MCF 10A (cell line): ENCODE results near the gene TOB2. TPM values are rescaled to one million over a fixed set of nuclear protein-coding genes. Genes with fewer than 3 reads are reported as not detected.

Experiments
- Bru-seq: library from RNA; stranded (reverse); fragments of 400-500 nt; gene quantifications from one replicate; lab custom pipeline; 2021; lab: Mats Ljungman, UMichigan
- BruChase-seq, 2 experiments: library from RNA; stranded (reverse); fragments of 400-500 nt; gene quantifications; one replicate each; lab custom pipeline; 2021; lab: Mats Ljungman, UMichigan
- BruUV-seq: library from RNA; stranded (reverse); fragments of 400-500 nt; replicated peaks from 2 replicates; lab custom pipeline; 2021; lab: Mats Ljungman, UMichigan
- CTCF ChIA-PET: fragments of 300-600 bp; sonication (Branson Sonifier 250); formaldehyde crosslinking; extraction: SDS; loops from one replicate; lab custom pipeline; 2021; ENCODE audit warnings: antibody characterized with exemption, inconsistent platforms; lab: Yijun Ruan, JAX
- POLR2A ChIA-PET: fragments of 300-600, 350-650 bp; sonication (Branson Sonifier 250); formaldehyde crosslinking; extraction: SDS; loops from one replicate; lab custom pipeline; 2020; ENCODE audit warnings: antibody characterized with exemption, inconsistent platforms; lab: Yijun Ruan, JAX
- DNase-seq: peaks from one replicate; pipeline ENCODE4 v3.0.0-alpha.2; 2018; ENCODE audit not compliant: unreplicated experiment
- H3K27ac Mint-ChIP-seq: one replicate; pipeline ENCODE4 v1.8.0; 2022; ENCODE audit warnings: mild to moderate bottlenecking, low read depth, mixed read lengths; ENCODE audit not compliant: unreplicated experiment
- H3K27me3 Mint-ChIP-seq: one replicate; pipeline ENCODE4 v1.8.0; 2022; ENCODE audit warnings: mixed read lengths; ENCODE audit not compliant: insufficient read depth, unreplicated experiment
- H3K36me3 Mint-ChIP-seq: one replicate; pipeline ENCODE4 v1.8.0; 2022; ENCODE audit warnings: mild to moderate bottlenecking, moderate library complexity, mixed read lengths; ENCODE audit not compliant: insufficient read depth, unreplicated experiment
- H3K4me1 Mint-ChIP-seq: one replicate; pipeline ENCODE4 v1.8.0; 2022; ENCODE audit warnings: mixed read lengths; ENCODE audit not compliant: insufficient read depth, unreplicated experiment
- H3K4me3 Mint-ChIP-seq: one replicate; pipeline ENCODE4 v1.8.0; 2022; ENCODE audit warnings: mild to moderate bottlenecking, moderate library complexity, mixed read lengths; ENCODE audit not compliant: unreplicated experiment
- H3K9me3 Mint-ChIP-seq: one replicate; pipeline ENCODE4 v1.8.0; 2022; ENCODE audit warnings: mixed read lengths; ENCODE audit not compliant: unreplicated experiment
- intact Hi-C: fragments of 100-400 bp; cut with micrococcal nuclease; formaldehyde crosslinking; loops from 2 replicates; pipeline ENCODE4 v1.14.1; 2022
- long read RNA-seq: library from polyadenylated mRNA; stranded (forward); transcript quantifications from one replicate; pipeline ENCODE4 v2.0.0, GENCODE V29; 2022
- total RNA-seq: library from RNA; stranded (reverse); gene quantifications from 2 replicates; pipeline ENCODE4 v1.2.3, GENCODE V29; 2022
- TF ChIP-seq, protein P1 (sequence below): fragments of 200-600 bp; IDR thresholded peaks from one replicate; pipeline ENCODE4 v1.8.0; 2022; ENCODE audit warnings: antibody characterized with exemption, mild to moderate bottlenecking; ENCODE audit not compliant: unreplicated experiment

The TOB2 gene, protein sequence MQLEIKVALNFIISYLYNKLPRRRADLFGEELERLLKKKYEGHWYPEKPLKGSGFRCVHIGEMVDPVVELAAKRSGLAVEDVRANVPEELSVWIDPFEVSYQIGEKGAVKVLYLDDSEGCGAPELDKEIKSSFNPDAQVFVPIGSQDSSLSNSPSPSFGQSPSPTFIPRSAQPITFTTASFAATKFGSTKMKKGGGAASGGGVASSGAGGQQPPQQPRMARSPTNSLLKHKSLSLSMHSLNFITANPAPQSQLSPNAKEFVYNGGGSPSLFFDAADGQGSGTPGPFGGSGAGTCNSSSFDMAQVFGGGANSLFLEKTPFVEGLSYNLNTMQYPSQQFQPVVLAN
- total RNA-seq: 25.4 and 26.9 TPM in 2 replicates
- percentile 74 among the genes with signal in this experiment for Bru-seq, nascent RNA
- BruChase-seq, experiment 1, labeled RNA remaining after a 6-hour chase: percentile 58 among the genes with signal in this experiment
- percentile 93 among the genes with signal in this experiment for BruChase-seq, experiment 2, labeled RNA remaining after a 2-hour chase
- long read RNA-seq, full-length matches to known transcripts: 21 of 34 reads
- long read RNA-seq, partial matches to known transcripts: 1 of 34 reads
- long read RNA-seq, other reads (novel, unspliced or antisense): 12 of 34 reads

DNA sequence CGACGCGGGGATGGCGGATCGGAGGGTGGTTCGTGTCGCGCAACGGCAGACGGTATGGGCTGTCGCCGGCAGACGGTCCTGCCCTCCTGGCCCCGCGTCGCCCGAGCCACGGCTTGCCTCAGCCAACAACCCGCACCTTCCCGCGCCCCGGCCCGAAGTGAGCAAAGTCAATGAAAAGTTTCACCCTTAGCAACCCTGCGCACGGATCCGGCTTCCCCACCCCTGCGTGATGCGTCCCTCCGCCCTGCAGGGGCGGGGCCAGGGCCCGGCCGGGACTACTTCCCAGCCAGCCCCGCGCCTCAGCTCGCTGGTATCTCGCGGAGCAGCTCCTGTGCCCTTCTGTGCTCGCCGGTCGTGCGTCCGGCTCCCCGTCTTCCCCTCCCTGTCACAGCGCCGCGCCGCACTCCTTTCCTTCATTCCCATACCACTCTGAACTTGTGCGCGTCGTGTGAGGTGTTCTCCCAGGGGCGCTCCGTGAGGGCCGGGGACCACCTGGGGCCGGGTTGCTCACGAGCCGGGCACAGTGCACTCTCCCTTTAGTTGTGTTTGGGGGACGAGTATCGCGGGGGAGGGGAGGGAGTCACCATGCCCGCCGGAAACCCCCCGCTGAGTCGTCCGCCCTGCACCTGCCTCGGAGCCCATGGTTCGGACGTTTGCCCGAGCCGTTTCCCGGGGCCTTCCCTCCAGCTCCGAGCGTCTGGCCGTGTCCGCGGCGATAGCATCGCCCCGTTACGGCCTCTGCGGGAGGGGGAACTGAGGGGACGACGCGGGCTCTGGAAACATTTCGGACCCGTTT, at the start of gene TOB2:
Gene TOB2 (minus strand): TSS at position 163 of the 796 bp plus-strand sequence. CDS start 9,456 bp downstream, outside the sequence.
- ChIA-PET POLR2A (interaction anchor here (0.6 to 9.4 kb wide), 33 partner anchors 14 to 1334 kb away, joined by 3 to 302 read pairs (median 4); partner anchors contain the start of genes ACO2, DESI1, PHF5A and PMM1), CTCF (interaction anchor here (0.5 to 1.7 kb wide), 7 partner anchors 45 to 920 kb away, joined by 3 to 9 read pairs (median 3); no protein-coding TSS in a partner anchor)
- Mint-ChIP-seq H3K36me3 (peaks cover 45% of the 10 kb centered on the region), H3K27ac (peak within 1 kb of the TSS; percentile 97), H3K4me1 (peaks cover 11% of the 10 kb centered on the region), H3K9me3 (no peaks in the 10 kb centered on the region), H3K27me3 (no peaks in the 10 kb centered on the region), H3K4me3 (peak within 1 kb of the TSS; percentile 96)
- intact Hi-C loops: no loop called here
- peak; percentile 94 for DNase-seq
- BruUV-seq: TSS peak; percentile 67
- TF ChIP-seq, protein P1, sequence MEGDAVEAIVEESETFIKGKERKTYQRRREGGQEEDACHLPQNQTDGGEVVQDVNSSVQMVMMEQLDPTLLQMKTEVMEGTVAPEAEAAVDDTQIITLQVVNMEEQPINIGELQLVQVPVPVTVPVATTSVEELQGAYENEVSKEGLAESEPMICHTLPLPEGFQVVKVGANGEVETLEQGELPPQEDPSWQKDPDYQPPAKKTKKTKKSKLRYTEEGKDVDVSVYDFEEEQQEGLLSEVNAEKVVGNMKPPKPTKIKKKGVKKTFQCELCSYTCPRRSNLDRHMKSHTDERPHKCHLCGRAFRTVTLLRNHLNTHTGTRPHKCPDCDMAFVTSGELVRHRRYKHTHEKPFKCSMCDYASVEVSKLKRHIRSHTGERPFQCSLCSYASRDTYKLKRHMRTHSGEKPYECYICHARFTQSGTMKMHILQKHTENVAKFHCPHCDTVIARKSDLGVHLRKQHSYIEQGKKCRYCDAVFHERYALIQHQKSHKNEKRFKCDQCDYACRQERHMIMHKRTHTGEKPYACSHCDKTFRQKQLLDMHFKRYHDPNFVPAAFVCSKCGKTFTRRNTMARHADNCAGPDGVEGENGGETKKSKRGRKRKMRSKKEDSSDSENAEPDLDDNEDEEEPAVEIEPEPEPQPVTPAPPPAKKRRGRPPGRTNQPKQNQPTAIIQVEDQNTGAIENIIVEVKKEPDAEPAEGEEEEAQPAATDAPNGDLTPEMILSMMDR: no peak

DNA sequence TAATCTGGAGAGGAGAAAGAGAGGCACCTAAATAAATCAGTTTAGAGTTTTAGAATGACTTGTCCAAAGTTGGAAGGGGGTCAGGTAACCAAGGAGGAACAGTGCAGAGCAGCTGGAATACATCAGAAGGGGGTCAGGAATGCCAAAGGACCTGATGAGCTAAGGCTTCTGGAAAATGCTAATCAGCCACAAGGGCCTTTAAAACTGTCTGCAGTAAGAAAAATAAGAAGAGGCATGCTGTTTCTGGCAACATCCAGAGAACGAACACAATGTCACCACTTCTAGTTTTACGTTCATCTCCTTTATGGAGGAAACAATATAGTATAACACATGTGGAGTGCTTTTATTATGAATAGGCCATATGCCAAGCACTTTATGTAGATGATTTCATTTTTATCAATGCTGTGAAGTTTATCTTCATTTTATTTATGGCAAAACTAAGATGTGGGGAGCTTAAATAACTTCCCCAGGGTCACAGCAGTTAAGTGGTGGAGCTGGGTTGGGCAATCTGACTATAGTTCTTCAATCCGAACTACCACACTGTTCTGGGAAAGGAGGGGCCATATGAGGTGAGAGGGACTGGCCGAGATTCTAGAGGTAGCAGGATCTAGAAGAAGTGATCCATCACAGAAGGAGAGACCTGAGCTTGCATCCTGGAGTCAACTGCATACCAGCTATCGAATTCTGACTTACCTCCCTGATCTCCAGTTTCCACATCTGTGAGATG, 44.9 kb upstream of the TOB2 start:
- CTCF ChIA-PET: interaction anchor here (0.8 to 1.5 kb wide), 3 partner anchors 26 to 88 kb away, joined by 3 to 5 read pairs (median 3); no protein-coding TSS in a partner anchor
- no peak overlapping the region for H3K4me3 Mint-ChIP-seq

DNA sequence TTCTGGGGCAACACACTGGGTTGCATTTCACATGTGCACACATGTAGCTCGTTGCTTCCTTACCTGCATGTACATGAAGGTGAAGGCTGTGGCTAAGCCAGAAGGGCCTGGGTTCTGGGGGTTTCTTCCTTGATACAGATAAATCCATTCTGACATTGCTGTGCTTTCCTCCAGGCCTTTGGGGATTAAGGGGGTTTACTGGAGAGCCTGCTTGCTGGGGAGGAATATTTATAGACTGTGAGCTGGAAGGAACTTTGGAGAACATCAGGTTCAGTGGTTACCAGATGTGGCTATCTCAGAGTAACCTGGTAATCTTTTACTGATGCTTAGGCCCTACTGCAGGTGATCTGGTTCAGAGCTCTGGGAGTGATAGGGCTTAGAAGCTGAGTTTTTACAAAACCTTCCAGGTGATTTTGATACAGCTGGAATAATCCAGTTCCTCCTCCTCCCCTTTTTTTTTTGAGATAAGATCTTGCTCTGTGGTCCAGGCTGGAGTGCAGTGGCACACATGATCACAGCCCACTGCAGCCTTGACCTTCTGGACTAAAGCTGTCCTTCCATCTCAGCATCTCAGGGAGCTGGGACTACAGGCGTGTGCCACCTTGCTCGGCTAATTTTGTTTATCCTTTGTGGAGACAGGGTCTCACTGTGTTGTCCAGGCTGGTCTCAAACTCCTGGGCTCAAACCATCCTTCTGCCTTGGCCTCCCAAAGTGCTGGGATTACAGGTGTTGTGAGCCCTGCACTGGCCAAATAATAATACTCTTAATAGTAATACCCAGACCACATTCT, 42.2 kb upstream of the TOB2 start:
- TF ChIP-seq, protein P1: no peak
- peaks cover 18% of the 10 kb centered on the region for H3K36me3 Mint-ChIP-seq
- no peak for DNase-seq
- H3K4me1 Mint-ChIP-seq: peaks cover 22% of the 10 kb centered on the region
- BruUV-seq: no TSS peak
- ChIA-PET POLR2A (interaction anchor here (1.0 to 1.2 kb wide), 2 partner anchors 14 to 20 kb away, joined by 3 to 7 read pairs; partner anchors contain the start of genes ACO2 and PHF5A), CTCF (interaction anchor here (0.6 to 1.9 kb wide), 4 partner anchors 11 to 85 kb away, joined by 3 to 7 read pairs (median 4); no protein-coding TSS in a partner anchor)
- intact Hi-C loops: no loop called here
- no peak overlapping the region for H3K4me3 Mint-ChIP-seq
- no peak overlapping the region for H3K27ac Mint-ChIP-seq
- no peaks in the 10 kb centered on the region for H3K27me3 Mint-ChIP-seq
- no peaks in the 10 kb centered on the region for H3K9me3 Mint-ChIP-seq

More for the DNA sequence above, 44.9 kb upstream of the TOB2 start:
- no peak for DNase-seq
- Mint-ChIP-seq H3K36me3 (peaks cover 16% of the 10 kb centered on the region), H3K9me3 (no peaks in the 10 kb centered on the region), H3K27me3 (no peaks in the 10 kb centered on the region), H3K4me1 (peaks cover 22% of the 10 kb centered on the region), H3K27ac (no peak overlapping the region)
- intact Hi-C loops: no loop called here
- POLR2A ChIA-PET: interaction anchor here (0.6 to 1.5 kb wide), 5 partner anchors 12 to 1044 kb away, joined by 3 to 4 read pairs (median 3); partner anchors contain the start of genes PHF5A and TOB2
- TF ChIP-seq, protein P1: no peak
- no TSS peak for BruUV-seq
